GM21528 (cell line): ENCODE measurements around the gene HTT.
"Not testable (repeated sequence)": the region's sequence is repeated elsewhere in the genome, so short reads cannot be mapped to it uniquely, and the experiment has no call there.

Experiments used
- ATAC-seq: cut with Tn5 transposase; IDR thresholded peaks from one replicate; pipeline ENCODE4 v1.9.1; 2021; ENCODE audit warnings: mild to moderate bottlenecking, moderate library complexity; ENCODE audit not compliant: unreplicated experiment, low FRiP score

Gene HTT

DNA sequence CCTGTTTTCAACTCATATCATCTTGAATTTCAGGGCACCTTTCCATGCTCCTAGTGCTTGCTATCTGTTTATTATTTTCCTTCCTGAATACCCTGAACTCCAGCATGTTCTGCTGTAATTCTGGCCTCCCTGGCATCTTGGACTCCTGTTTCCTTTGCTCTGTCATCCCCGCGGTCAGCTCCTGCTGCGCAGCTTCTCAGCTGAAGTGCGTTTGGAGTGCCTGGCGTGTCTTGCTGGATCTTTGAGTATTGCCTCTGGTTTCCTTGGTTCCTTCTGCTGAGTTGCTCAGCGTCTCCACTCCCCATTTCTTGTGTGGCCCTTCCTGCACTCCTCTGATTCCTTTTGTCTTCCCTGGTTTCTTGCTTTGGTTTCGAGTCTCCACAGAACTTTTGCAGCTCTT, 84.4 kb downstream of the HTT start:
- ATAC-seq, result no peak

GRCh38 chr4:3160438-3160837, 86.0 kb downstream of the HTT start:
- ATAC-seq, result no peak

DNA sequence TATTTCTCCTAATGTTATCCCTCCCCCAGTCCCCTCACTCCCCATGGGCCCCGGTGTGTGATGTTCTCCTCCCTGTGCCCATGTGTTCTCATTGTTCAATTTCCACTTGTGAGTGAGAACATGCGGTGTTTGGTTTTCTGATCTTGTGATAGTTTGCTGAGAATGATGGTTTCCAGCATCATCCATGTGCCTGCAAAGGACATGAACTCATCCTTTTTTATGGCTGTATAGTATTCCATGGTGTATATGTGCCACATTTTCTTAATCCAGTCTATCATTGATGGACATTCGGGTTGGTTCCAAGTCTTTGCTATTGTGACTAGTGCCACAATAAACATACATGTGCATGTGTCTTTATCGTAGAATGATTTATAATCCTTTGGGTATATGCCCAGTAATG, 86.6 kb downstream of the HTT start:
- ATAC-seq, result not testable (repeated sequence)

DNA sequence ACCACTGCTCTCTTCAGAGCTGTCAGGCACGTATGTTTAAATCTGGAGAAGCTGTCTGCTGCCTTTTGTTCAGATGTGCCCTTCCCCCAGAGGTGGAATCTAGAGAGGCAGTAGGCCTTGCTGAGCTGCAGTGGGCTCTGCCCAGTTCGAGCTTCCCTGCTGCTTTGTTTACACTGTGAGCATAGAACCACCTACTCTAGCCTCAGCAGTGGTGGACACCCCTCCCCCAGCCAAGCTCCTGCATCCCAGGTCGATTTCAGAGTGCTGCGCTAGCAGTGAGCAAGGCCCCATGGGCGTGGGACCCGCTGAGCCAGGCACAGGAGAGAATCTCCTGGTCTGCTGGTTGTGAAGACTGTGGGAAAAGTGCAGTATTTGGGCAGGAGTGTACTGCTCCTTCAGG, 92.0 kb downstream of the HTT start:
- not testable (repeated sequence) for ATAC-seq

- ATAC-seq, result no peak
Measured at GRCh38 chr4:3168029-3168428, 93.5 kb downstream of the HTT start.

DNA sequence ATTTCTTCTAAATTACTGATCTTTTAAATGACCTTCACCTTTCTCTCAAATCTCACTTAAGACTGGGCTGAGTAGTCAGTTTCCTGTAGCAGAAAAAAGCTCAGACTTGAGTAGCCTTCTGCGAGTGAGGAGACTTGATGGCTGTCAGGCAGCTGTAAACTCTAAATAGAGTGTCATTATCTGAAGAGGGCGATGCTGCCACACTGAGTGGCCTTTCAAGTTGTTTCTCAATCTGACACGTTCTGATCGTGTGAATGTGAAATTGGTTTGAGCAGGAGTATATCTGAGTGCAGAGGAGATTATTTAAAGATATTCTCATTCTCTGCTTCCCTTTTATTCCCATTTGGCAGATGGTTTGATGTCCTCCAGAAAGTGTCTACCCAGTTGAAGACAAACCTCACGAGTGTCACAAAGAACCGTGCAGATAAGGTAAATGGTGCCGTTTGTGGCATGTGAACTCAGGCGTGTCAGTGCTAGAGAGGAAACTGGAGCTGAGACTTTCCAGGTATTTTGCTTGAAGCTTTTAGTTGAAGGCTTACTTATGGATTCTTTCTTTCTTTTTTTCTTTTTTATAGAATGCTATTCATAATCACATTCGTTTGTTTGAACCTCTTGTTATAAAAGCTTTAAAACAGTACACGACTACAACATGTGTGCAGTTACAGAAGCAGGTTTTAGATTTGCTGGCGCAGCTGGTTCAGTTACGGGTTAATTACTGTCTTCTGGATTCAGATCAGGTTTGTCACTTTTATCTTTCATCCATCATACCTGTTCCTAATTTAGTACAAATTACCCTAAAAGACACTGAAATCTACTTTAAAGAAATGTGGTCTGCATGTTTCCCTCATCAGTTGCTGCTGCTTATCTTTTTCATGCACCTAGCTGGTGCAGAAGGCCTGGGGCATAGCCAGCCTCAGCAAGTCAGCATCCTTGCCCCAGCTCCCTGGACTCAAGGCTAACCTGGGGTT, 100.2 kb downstream of the HTT start:
- ATAC-seq, result no peak

- no peak for ATAC-seq
Measured at GRCh38 chr4:3176367-3177229, 102.1 kb downstream of the HTT start.

DNA sequence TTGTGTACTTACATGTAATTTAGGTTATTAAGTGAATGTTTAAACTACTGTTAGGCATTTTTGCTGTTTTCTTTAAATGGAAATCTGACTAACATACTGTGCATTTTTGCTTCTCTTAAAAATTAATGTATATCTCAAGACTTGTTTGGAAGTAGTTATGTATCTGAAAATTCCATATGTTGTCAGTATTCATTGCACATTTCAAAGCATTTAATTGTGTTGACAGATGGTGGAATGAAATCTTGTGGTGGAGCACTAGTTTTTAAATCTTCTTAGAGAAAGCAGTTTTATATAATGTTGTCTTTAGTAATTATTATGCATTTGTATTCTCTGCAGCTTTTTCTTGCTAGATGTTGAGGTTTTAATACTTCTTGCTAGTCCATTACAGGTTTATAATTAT, 102.9 kb downstream of the HTT start:
- no peak for ATAC-seq

DNA sequence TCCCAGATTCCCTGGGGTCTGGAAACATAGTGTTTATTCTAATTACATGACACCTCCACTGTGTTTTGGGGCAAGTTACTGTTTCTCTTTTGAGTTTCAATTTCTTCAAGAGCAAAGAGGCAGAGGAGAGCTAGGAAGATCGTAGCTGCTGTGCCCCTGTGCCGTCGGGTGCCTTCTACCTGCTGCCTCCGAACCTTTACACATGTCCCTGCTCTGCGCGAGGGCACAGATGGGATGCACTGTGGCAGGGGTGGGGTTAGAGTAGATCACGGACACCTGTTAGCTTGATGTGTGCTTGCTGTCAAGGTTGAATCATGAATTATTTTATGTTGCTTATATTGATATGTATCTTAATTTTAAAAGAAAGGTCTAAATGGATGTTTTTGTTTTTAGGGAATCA, 103.4 kb downstream of the HTT start:
- ATAC-seq, result no peak

DNA sequence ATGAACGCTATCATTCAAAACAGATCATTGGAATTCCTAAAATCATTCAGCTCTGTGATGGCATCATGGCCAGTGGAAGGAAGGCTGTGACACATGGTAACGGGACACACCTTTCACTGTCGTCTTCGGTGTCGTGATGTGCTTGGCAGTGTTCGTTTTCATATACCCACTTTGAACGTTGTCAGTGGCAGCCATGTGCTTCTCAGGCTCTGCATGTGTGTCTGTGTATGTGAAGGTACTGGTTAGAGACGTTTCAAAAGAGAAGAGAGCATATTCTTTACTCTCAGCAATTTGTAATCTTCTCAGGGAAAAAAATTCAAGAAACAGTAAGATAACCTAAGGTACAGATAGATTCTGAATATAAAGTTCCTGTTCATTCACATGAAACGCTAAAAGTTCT, 103.9 kb downstream of the HTT start:
- ATAC-seq, result no peak

DNA sequence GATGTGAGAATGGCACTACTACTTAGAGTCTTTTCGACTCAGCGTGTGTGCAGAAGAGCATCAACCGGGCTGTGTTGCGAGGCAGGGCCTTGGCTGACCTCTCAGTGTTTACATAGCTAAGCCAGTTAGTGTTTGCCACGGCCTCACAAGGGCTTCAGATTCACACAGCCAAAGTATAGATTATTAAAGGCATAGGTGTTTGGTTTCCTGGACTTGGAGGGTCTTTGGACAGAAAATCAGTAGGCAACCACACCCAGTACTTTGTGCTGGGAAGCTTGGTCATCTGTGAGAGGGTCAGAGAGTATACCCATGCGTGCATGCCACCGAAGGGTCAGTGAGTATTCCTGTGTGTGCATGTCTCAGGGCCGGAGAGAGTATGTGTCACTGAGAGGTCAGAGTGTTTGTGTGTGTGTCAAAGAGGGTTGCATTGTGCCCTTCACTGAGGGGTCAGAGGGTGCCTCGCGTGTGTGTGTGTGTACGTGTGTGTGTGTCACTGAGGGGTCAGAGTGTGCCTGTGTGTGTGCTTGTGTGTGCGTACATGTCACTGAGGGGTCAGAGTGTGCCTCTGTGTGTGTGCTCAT, 104.7 kb downstream of the HTT start:
- ATAC-seq, result no peak

- no peak for ATAC-seq
Measured at GRCh38 chr4:3183008-3183407, 108.5 kb downstream of the HTT start.

GRCh38 chr4:3184725-3185124, 110.2 kb downstream of the HTT start:
- ATAC-seq, result no peak

DNA sequence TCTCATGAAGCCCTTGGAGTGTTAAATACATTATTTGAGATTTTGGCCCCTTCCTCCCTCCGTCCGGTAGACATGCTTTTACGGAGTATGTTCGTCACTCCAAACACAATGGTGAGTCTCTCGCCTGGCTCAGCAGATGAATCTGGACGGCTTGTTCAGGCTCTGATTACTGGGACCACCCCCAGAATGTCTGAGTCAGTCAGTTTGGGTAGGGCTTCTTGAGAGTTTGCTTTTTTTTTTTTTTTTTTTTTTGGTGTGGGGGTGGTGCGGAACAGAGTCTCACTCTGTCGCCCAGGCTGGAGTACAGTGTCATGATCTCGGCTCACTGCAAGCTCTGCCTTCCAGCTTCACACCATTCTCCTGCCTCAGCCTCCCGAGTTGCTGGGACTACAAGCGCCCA, 112.1 kb downstream of the HTT start:
- ATAC-seq, result no peak

DNA sequence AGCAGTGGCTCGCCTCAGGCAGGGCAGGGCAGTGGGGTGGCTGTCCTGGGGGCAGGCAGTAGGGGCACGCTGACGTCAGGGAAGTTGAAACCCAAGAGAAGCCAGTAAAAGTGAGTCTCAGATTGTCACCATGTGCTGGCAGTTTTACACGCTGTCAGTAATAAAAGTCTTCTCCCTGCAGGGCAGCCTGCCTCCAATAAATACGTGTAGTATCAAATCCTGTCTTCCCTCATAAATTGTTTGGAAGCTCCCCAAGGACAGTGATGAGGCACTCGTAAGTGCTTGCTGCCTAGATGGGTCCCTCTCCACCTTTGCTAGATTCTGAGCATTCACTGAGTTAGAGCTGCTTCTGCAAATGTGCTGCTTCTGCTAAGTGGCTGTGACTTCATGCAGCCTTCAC, 113.6 kb downstream of the HTT start:
- no peak for ATAC-seq

- ATAC-seq, result no peak
Measured at GRCh38 chr4:3189459-3189858, 115.0 kb downstream of the HTT start.

- ATAC-seq, result no peak
Measured at GRCh38 chr4:3190549-3190948, 116.1 kb downstream of the HTT start.

- no peak for ATAC-seq
Measured at GRCh38 chr4:3192188-3192587, 117.7 kb downstream of the HTT start.

DNA sequence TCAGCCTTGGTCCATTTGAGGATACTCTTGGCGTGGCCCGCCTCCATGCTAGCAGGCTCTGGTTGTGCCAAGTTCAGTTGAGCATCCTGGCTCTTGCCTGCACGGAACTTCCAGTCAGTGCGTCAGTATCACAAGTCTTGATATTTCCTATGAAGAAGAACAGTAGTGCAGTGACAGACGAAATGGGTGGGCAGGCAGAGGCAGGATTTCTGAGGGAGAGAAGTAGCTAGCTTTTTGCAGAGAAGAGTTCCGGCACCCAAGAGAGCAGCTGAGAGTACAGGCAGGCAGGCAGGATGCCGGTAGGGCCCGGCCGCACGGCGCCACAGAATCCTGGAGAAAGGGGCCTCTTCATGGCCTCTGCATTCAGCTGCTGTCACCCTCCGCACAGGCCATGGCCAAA, 118.3 kb downstream of the HTT start:
- ATAC-seq, result no peak

DNA sequence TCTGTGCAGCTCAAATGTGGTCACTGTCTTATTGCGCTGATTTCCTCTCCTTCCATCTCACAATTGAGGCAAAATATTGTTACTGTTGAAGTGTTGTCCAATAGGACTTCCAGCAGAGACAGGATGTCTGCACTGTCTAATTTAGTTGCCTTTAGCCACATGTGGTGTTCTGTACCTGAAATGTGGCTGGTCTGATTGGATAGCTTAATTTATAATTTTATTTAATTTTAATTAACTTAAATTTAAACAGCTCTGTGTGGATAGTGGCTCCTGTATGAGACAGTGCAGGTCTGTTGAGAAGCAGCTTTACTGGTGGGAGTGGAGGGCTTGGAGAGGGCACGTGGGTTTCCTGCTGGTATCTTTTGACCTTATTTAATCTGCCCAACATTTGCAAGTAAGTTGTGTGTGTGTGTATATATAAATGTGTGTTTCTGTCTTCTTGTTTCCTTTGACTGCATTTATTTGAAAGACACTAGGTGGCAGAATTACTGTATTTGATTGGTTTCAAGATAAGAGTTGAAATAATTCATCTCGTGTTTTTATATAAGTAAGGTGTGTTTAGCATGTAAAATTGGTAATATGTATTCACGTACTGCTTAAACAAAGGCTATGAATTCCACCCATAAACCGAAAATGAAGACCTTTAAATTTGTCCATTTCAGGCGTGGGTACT, 119.2 kb downstream of the HTT start:
- ATAC-seq, result no peak
